ENCODE measurements around the gene MRPL20. TPM values are rescaled to one million over a fixed set of nuclear protein-coding genes. Genes with fewer than 3 reads are reported as not detected.

The MRPL20 gene
- total and polyA plus RNA-seq, 9 of the 15 experiments (the other 6 are each of a cell fraction or from before 2014, with no cell fraction given), result 180 to 671 (median 229) TPM

DNA sequence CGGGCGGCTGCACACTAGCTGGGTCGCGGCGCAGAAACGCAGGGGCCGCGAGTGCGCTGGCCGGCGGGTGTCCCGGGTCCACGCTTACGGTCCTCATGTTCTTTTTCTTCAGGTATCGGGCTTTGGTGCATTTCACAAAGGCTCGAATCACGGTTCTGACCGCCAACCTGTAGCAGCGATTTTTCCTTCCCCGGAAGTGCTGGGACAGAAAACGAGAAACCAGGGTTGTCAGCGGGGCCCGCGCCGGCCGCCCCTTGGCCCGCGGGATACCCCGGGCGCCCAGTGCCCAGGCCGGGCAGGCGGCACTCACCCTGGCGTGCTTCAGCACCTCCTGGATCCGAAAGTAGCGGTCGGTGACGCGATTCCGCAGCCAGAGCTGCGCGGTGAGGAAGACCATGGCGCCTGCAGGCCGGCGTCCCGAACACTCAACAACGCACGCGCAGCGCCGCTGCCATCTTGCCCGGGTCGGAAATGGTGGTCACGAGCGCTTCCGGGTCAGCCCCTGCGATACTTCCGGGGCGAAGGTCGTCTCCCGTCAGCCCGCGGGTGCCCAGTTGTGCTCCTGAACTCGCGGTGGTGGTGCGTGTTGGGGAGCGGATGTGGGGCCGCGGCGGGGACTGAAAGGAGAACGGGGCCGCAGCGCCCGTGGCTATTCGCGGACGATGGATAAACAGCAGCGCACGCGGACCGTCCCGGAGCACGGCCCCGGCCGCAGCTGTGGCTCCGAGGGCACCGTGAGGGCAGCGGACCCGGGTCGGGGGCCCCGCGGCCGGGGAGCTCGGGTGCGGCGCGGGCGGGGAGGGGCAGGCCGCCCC is at the start of gene MRPL20 (continued):
- TF ChIP-seq SAP30 (IDR thresholded peaks at IDR 0.05; ENCODE audit: borderline replicate concordance, insufficient read depth, low read depth, low read length, poor library complexity, severe bottlenecking) (peak; percentile 71), RCOR1 (IDR thresholded peaks at IDR 0.05; ENCODE audit: borderline replicate concordance in 1 of 2, low read depth in 2 of 2, low read length in 2 of 2) (peak in 1 of 2 experiments; percentile 56; a peak in 1 of 4 replicates), SIN3A (IDR thresholded peaks at IDR 0.05; ENCODE audit: borderline replicate concordance in 2 of 2, control insufficient read depth in 1 of 2, low read depth in 2 of 2, low read length in 2 of 2) (peak; percentile 82 to 94; a peak in 3 of 4 replicates), FOXA1 (IDR thresholded peaks at IDR 0.05; ENCODE audit: borderline replicate concordance) (no peak), TCF7 (IDR thresholded peaks at IDR 0.05; ENCODE audit: borderline replicate concordance) (peak; percentile 29), NFXL1 (CRISPR knock-in tag; IDR thresholded peaks at IDR 0.05) (no peak), BRF1 (IDR thresholded peaks at IDR 0.05; ENCODE audit: borderline replicate concordance, extremely low read depth, insufficient read length) (no peak), ZNF146 (CRISPR knock-in tag; IDR thresholded peaks at IDR 0.05; ENCODE audit: unreplicated experiment) (peak; percentile 18), SRSF1 (IDR thresholded peaks at IDR 0.05; ENCODE audit: low read depth, low read length) (peak; percentile 85; the same call in 1 of the 2 replicates), ZFP1 (CRISPR knock-in tag; IDR thresholded peaks at IDR 0.05) (no peak), CHD4 (IDR thresholded peaks at IDR 0.05; ENCODE audit: insufficient read depth, insufficient replicate concordance, low read depth, low read length, poor library complexity, severe bottlenecking) (no peak), CHD1 (IDR thresholded peaks at IDR 0.05; ENCODE audit: low read length) (no peak), ELF2 (CRISPR knock-in tag; IDR thresholded peaks at IDR 0.05) (peak; percentile 77), TCFL5 (CRISPR knock-in tag; conservative IDR thresholded peaks at IDR 0.05) (no peak)
- TF ChIP-seq, protein P1, sequence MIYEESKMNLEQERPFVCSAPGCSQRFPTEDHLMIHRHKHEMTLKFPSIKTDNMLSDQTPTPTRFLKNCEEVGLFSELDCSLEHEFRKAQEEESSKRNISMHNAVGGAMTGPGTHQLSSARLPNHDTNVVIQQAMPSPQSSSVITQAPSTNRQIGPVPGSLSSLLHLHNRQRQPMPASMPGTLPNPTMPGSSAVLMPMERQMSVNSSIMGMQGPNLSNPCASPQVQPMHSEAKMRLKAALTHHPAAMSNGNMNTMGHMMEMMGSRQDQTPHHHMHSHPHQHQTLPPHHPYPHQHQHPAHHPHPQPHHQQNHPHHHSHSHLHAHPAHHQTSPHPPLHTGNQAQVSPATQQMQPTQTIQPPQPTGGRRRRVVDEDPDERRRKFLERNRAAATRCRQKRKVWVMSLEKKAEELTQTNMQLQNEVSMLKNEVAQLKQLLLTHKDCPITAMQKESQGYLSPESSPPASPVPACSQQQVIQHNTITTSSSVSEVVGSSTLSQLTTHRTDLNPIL (CRISPR knock-in tag; IDR thresholded peaks at IDR 0.05), result no peak
- TF ChIP-seq, protein P2, sequence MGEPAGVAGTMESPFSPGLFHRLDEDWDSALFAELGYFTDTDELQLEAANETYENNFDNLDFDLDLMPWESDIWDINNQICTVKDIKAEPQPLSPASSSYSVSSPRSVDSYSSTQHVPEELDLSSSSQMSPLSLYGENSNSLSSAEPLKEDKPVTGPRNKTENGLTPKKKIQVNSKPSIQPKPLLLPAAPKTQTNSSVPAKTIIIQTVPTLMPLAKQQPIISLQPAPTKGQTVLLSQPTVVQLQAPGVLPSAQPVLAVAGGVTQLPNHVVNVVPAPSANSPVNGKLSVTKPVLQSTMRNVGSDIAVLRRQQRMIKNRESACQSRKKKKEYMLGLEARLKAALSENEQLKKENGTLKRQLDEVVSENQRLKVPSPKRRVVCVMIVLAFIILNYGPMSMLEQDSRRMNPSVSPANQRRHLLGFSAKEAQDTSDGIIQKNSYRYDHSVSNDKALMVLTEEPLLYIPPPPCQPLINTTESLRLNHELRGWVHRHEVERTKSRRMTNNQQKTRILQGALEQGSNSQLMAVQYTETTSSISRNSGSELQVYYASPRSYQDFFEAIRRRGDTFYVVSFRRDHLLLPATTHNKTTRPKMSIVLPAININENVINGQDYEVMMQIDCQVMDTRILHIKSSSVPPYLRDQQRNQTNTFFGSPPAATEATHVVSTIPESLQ (CRISPR knock-in tag; IDR thresholded peaks at IDR 0.05), result peak; percentile 77; the same call in 1 of the 2 replicates
- TF ChIP-seq, protein P3, sequence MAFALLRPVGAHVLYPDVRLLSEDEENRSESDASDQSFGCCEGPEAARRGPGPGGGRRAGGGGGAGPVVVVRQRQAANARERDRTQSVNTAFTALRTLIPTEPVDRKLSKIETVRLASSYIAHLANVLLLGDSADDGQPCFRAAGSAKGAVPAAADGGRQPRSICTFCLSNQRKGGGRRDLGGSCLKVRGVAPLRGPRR (CRISPR knock-in tag; IDR thresholded peaks at IDR 0.05), result no peak
- TF ChIP-seq, protein P4, sequence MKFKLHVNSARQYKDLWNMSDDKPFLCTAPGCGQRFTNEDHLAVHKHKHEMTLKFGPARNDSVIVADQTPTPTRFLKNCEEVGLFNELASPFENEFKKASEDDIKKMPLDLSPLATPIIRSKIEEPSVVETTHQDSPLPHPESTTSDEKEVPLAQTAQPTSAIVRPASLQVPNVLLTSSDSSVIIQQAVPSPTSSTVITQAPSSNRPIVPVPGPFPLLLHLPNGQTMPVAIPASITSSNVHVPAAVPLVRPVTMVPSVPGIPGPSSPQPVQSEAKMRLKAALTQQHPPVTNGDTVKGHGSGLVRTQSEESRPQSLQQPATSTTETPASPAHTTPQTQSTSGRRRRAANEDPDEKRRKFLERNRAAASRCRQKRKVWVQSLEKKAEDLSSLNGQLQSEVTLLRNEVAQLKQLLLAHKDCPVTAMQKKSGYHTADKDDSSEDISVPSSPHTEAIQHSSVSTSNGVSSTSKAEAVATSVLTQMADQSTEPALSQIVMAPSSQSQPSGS (CRISPR knock-in tag; IDR thresholded peaks at IDR 0.05), result no peak
- TF ChIP-seq, protein P5, sequence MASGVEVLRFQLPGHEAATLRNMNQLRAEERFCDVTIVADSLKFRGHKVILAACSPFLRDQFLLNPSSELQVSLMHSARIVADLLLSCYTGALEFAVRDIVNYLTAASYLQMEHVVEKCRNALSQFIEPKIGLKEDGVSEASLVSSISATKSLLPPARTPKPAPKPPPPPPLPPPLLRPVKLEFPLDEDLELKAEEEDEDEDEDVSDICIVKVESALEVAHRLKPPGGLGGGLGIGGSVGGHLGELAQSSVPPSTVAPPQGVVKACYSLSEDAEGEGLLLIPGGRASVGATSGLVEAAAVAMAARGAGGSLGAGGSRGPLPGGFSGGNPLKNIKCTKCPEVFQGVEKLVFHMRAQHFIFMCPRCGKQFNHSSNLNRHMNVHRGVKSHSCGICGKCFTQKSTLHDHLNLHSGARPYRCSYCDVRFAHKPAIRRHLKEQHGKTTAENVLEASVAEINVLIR (CRISPR knock-in tag; IDR thresholded peaks at IDR 0.05), result peak; percentile 39; the same call in 1 of the 2 replicates
